Nephron (organoid): ENCODE results near the gene PAPLN.

ENCODE experiments used
- H3K27ac Mint-ChIP-seq, 3 experiments: 2 replicates each; pipeline ENCODE4 v1.8.0; 2020; ENCODE audit warnings: mixed read lengths in 3 of 3, mild to moderate bottlenecking in 2 of 3, moderate library complexity in 1 of 3
- H3K27me3 Mint-ChIP-seq: 2 replicates; pipeline ENCODE4 v1.8.0; 2021; ENCODE audit warnings: low read depth, mild to moderate bottlenecking, moderate library complexity, mixed read lengths
- H3K36me3 Mint-ChIP-seq: 2 replicates; pipeline ENCODE4 v1.8.0; 2020; ENCODE audit warnings: low read depth, mixed read lengths
- H3K4me1 Mint-ChIP-seq: 2 replicates; pipeline ENCODE4 v1.8.0; 2020; ENCODE audit warnings: mixed read lengths
- H3K4me3 Mint-ChIP-seq, 3 experiments: 2 replicates each; pipeline ENCODE4 v1.8.0; 2020; ENCODE audit warnings: mild to moderate bottlenecking in 3 of 3, mixed read lengths in 3 of 3, moderate library complexity in 2 of 3
- H3K9me3 Mint-ChIP-seq: 2 replicates; pipeline ENCODE4 v1.8.0; 2020; ENCODE audit warnings: mixed read lengths
- CTCF ChIP-seq, 3 experiments: fragments of 200-600 bp; sonication (generic); IDR thresholded peaks; one replicate each; pipeline ENCODE4 v1.5.0; 2021; ENCODE audit warnings: antibody characterized with exemption in 3 of 3; ENCODE audit not compliant: unreplicated experiment in 3 of 3

The PAPLN gene

GRCh38 chr14:73236752-73237218 lies 521 bp upstream of the PAPLN start:
- peaks cover 68% of the 10 kb centered on the region for H3K4me1 Mint-ChIP-seq
- peak overlapping the region; percentile 78 to 97 (median 91) for H3K27ac Mint-ChIP-seq
- H3K36me3 Mint-ChIP-seq = peaks cover 3% of the 10 kb centered on the region
- H3K9me3 Mint-ChIP-seq = no peaks in the 10 kb centered on the region
- H3K27me3 Mint-ChIP-seq = peaks cover 68% of the 10 kb centered on the region
- peak overlapping the region; percentile 77 to 93 (median 90) for H3K4me3 Mint-ChIP-seq
- TF ChIP-seq CTCF (IDR thresholded peaks at IDR 0.05; ENCODE audit: unreplicated experiment in 3 of 3) = no peak

GRCh38 chr14:73237786-73238423 lies 599 bp downstream of the PAPLN start:
- no peaks in the 10 kb centered on the region for H3K9me3 Mint-ChIP-seq
- no peak for TF ChIP-seq CTCF (IDR thresholded peaks at IDR 0.05; ENCODE audit: unreplicated experiment in 3 of 3)
- H3K4me1 Mint-ChIP-seq = peaks cover 68% of the 10 kb centered on the region

DNA sequence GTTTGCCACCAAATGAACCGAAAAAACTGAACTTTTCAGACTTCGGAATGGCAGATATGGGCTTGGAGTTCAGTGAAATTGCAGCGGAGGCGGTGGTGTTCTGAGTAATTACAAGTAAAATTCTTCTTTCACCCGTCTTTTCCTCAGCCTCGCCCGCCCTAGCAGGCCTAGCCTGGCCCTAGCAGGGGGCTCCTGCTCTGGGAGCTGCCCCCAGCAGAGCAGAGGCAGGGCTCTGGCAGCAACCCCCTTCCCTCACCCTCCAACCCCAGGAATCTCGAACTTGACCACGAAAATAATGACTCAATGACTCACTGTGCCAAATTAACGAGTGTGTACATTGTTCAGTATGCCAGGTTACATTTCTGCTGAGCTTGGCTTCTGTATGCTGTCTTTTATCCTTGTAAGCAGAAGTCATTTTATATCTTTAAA lies 1.1 kb downstream of the PAPLN start:
- no peak for TF ChIP-seq CTCF (IDR thresholded peaks at IDR 0.05; ENCODE audit: unreplicated experiment in 3 of 3)
- Mint-ChIP-seq H3K27me3 (peaks cover 68% of the 10 kb centered on the region), H3K9me3 (no peaks in the 10 kb centered on the region), H3K4me3 (peak overlapping the region; percentile 72 to 87 (median 86)), H3K4me1 (peaks cover 63% of the 10 kb centered on the region), H3K36me3 (peaks cover 3% of the 10 kb centered on the region), H3K27ac (peak overlapping the region; percentile 37 to 95 (median 85))

More at GRCh38 chr14:73237786-73238423, 599 bp downstream of the PAPLN start:
- peak overlapping the region; percentile 37 to 95 (median 85) for H3K27ac Mint-ChIP-seq
- peak overlapping the region; percentile 72 to 87 (median 86) for H3K4me3 Mint-ChIP-seq
- peaks cover 68% of the 10 kb centered on the region for H3K27me3 Mint-ChIP-seq
- H3K36me3 Mint-ChIP-seq = peaks cover 3% of the 10 kb centered on the region

DNA sequence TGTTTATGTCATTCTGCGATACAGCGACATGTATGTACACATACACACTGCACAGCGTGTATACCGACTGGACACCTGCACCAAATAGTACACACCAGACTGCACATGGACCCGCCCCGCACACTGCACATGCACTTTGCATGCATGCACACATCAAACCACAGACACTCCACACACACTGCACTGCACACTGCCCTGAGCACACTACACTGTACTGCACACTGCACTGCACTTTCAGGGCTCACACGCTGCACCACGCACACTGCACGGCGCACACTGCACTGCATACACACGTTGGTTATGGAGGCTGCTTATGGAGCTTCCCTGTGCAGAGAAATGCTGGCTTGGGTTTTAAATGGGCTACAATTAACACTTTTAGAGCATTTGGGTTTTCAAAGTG lies 1.6 kb downstream of the PAPLN start:
- H3K4me1 Mint-ChIP-seq = peaks cover 58% of the 10 kb centered on the region
- H3K36me3 Mint-ChIP-seq = peaks cover 3% of the 10 kb centered on the region
- H3K4me3 Mint-ChIP-seq = peak overlapping the region; percentile 77 to 87 (median 86)
- H3K27ac Mint-ChIP-seq = peak overlapping the region; percentile 37 to 95 (median 85)
- peaks cover 65% of the 10 kb centered on the region for H3K27me3 Mint-ChIP-seq
- no peak for TF ChIP-seq CTCF (IDR thresholded peaks at IDR 0.05; ENCODE audit: unreplicated experiment in 3 of 3)
- H3K9me3 Mint-ChIP-seq = no peaks in the 10 kb centered on the region

GRCh38 chr14:73239393-73240241 lies 2.3 kb downstream of the PAPLN start:
- no peak for TF ChIP-seq CTCF (IDR thresholded peaks at IDR 0.05; ENCODE audit: unreplicated experiment in 3 of 3)
- H3K4me3 Mint-ChIP-seq = peak overlapping the region; percentile 77 to 87 (median 86)
- peaks cover 60% of the 10 kb centered on the region for H3K27me3 Mint-ChIP-seq

More at GRCh38 chr14:73239393-73240241, 2.3 kb downstream of the PAPLN start:
- Mint-ChIP-seq H3K9me3 (no peaks in the 10 kb centered on the region), H3K4me1 (peaks cover 55% of the 10 kb centered on the region), H3K36me3 (peaks cover 3% of the 10 kb centered on the region), H3K27ac (peak overlapping the region in 2 of 3 experiments; percentile 85 to 95)
